ENCODE measurements around the gene CDK2.
"Not testable (repeated sequence)": the region's sequence is repeated elsewhere in the genome, so short reads cannot be mapped to it uniquely, and the experiment has no call there.

The CDK2 gene

DNA sequence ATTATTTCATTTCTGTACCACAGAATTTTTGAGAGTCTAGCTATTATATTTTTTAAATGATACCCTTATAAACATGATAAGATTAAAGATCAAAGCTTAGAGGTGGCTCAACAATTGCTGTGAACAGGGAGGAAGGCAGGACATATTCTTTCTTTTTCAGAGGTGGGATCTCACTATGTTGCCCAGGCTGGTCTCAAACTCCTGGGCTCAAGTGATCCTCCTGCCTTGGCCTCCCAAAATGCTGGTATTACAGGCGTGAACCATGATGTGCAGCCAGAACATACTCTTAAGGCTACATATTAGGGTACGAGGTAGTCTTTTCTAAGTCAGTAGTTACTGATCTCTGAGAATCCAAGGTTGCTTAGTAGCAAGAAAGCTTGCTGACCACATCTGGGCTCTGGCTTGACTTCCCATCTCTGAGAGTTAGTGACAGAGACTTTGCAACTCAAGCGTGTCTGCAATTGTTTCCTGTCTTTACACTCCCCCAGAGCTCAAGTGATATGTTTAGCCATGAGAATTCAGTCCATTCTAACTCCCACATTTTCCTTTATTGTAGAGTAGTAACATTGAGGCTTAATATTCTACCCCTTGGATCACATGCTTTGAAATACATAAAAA, 15.8 kb downstream of the CDK2 start:
- no peak for DNase-seq

DNA sequence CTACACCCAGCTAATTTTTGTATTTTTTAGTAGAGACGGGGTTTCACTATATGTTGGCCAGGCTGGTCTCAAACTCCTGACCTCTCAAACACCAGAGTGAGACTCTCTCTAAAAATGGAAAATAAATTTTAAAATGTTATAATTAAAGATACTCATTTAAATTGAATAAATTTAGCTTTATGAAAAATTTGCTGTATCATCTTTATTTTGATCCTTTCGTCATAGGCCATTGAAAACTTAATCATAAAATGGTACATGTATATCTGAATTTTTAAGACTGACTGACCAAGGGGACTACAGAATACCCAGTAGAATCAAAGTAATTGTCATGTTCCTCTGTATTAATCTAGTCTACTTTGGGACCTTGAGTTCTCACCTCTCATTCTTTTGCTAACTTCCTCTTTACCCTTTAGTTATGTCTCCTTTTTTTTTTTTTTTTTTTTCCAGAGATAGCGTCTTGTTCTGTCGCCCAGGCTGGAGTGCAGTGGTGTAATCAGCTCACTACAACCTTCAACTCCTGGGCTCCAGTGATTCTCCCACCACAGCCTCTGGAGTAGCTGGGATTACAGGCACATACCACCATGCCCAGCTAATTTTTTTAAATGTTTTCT, 16.7 kb downstream of the CDK2 start:
- DNase-seq, result no peak

DNA sequence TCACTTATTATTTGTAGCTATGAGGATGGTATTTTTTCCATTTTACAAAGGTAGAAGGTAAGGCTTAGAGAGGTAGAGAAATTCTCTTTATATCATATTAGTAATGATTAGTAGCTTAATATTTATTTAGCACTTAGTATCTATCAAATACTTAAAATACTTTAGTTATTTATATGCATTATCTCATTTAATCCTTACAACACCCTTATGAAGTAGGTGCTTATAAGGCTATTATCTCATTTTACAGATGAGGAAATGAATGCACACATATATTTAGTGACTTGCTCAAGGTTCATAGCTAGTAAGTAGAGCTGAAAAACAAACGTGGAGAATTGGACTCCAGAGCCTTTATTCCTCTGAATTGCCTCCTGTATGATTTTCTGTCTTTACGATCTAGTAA, 18.2 kb downstream of the CDK2 start:
- no peak for DNase-seq

DNA sequence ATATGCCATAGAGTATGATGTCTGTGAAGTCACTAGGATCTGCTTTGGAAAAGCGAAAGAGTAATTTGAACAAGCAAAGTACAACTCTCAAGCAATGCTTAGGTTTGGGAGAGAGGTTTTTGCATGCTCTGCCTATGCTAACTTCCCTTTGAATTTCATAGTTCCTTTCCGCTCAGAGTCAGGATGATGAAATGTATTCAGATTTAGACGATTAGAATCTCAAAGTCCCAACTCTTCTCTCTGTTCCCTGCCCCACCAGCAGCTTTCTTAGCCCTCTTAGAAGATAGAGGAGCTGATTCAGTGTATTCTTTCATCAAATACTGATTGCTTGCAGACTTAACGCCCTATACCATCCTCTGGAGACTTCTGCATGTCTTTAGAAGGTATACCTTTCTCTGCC, 18.7 kb downstream of the CDK2 start:
- no peak for DNase-seq

DNA sequence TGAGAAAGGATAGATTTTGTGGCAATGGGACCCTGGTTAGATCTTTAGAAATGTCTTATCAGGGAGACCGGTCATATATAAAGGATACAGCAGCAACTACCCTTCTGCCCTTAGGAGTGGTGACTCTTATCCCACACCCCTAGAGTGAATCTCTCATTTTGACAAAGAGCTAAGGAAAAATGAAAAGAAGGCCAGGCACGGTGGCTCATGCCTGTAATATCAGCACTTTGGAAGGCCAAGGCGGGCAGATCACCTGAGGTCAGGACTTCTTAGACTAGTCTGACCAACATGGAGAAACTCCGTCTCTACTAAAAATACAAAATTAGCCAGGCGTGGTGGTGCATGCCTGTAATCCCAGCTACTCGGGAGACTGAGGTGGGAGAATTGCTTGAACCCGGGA, 19.3 kb downstream of the CDK2 start:
- not testable (repeated sequence) for DNase-seq

DNA sequence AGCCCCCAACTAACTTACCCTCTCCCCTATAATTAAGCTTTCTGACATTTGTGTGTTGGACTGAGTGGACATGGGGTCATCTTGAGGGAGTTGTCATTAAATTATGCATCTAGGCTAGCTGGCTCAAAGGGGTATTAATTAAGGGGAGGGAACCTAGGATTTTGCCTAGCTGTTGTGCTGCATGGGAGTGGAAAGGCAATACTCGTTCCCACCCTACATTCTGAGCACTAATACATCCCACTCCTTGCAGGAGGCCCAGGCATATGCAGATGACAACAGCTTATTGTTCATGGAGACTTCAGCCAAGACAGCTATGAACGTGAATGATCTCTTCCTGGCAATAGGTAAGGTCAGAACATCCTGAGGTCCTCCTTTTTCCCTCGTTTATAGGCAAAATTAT, 24.5 kb downstream of the CDK2 start:
- DNase-seq, result no peak

DNA sequence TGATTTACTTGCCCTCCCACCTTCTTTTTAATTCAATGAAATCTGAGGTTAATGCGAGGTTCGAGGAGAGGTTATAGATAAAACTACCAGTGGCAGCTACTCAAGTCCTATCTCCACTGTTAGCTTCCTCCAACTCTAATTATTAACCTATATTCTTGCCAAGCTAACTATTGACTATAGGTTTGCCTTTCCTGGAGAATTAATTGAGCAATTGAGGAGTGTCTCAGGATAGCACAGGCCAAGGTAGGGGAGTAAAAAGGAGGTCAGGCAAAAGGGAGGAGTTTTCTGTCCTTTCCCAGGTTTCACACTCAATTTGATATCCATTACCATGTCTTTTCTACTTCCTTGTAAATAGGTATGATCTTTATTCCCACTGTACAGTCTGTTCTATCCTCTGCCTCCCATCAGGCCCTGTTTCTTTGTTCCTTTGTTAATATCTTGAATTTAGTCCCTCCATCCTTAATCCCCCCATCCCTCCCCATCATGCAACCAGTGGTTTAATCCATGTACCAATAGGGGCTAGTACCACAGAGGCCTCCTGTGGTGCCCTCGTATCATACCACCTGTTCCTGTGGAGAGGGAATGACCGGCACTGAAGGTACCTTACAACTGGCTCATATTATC, 26.7 kb downstream of the CDK2 start:
- DNase-seq, result no peak

DNA sequence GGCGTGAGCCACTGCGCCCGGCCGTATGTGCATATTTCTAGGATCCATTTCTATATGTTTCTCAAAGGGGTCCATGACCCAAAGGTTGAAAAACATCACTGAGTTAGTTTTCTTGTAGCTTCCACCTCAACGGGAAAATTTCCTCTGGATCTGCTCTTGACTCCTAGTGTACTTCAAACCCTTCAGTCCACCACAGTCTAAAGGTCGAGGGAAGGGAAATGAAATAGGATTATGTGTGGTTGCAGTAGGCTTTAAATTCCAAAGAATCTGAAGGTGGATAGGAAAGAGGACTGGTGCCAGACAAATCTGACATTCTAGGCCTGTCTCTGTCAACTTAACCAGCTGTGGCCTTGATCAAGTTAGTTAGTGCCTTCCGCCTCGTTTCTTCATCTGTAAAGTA, 28.7 kb downstream of the CDK2 start:
- no peak for DNase-seq

DNA sequence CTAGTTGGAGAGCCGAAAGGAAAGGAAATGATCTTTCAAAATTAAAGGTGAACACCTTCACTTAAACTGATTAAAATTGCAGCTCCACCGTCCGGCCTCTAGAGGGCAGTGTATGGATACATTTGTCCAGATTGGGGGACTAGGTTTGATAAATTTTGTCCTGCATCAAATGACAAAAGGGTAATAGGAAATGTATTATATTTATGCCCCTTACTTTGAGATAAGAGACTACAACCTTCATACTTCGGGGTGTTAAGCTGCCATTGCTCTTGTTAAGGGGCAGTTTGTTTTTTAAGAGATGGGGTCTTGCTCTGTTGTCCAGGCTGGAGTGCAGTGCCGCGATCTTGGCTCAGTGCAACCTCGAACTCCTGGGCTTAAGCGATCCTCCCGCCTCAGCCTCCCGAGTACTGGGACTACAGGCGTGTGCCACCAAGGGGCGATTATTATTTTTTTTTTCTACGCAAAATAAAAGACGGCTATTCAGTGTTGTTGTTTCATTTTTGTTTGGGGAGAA, 29.6 kb downstream of the CDK2 start:
- peak; percentile 27 for DNase-seq

DNA sequence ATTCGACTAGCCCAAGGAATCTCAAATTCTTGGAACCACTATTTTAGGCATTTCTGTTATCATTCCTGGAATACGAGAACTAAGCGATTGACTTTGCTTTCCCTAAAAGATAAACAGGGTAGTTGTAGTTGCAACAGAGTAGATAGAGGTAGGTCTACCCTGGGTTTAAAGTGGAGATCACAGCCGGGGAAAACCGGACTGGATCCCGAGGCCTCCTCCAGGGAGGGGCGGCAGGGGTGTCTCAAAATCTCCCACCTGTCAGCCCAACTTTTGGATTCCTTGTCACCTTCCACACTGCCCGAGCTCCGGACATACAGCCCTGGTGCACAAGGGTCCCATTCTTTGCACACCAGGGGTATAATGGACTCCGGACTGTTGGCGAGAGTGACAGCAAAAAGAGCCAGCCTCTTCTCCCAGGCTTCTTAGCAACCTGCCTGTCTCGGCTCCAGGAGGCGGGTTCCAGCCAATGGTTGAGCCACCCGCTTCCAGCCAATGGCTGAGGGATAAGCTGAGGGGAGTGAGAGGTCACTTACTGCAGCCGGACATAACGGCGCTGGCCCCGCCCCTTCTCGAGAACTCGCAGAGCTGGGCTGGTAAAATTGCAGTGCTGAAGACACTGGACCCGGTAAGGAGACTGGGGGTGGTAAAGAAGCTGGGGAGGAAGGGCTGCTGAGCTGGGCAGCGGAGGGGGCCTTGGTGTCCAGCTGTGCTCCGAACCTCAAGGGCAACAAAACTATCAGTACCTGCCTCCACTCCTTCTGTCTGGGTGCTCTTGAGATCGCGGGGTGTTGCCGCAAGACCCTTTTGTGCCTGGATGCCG, 30.3 kb downstream of the CDK2 start, which contains the start of gene SUOX:
SUOX (plus strand) TSS at position 562 of the 820 bp plus-strand sequence. CDS start 4,946 bp downstream, outside the sequence.
- DNase-seq, result peak; percentile 61

DNA sequence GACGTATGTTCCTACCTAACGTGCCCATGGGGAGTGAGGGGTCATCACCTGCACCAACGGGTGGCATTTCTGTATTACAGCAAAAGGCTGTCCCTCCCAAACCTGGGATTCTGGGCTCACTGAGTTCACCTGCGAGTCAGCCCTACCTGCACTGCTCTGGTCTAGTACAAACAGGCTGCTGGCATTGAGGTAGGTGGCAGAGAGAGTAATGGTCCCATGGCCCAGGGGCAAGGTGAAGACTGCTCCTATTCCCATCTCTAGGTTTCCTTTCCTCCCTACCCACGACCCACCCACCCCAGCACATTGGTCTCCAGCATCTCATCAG, 30.9 kb downstream of the CDK2 start:
- no peak for DNase-seq

DNA sequence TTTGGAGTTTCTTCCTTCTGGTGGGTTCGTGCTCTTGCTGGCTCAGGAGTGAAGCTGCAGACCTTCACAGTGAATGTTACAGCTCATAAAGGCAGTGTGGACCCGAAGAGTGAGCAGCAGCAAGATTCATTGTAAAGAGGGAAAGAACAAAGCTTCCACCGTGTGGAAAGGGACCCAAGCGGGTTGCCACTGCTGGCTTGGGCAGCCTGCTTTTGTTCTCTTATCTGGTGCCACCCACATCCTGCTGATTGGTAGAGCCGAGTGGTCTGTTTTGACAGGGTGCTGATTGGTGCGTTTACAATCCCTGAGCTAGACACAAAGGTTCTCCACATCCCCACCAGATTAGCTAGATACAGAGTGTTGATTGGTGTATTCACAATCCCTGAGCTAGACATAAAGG, 32.9 kb downstream of the CDK2 start:
- not testable (repeated sequence) for DNase-seq

DNA sequence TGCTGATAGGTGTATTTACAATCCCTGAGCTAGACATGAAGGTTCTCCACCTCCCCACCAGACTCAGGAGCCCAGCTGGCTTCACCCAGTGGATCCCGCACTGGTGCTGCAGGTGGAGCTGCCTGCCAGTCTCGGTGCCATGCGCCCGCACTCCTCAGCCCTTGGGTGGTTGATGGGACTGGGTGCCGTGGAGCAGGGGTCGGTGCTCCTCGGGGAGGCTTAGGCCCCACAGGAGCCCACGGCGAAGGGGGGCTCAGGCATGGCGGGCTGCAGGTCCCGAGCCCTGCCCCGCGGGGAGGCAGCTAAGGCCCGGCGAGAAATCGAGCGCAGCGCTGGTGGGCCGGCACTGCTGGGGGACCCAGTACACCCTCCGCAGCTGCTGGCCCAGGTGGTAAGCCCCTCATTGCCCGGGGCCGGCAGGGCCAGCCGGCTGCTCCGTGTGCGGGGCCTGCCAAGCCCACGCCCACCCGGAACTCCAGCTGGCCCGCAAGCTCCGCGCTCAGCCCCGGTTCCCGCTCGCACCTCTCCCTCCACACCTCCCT, 33.4 kb downstream of the CDK2 start:
- not testable (repeated sequence) for DNase-seq

DNA sequence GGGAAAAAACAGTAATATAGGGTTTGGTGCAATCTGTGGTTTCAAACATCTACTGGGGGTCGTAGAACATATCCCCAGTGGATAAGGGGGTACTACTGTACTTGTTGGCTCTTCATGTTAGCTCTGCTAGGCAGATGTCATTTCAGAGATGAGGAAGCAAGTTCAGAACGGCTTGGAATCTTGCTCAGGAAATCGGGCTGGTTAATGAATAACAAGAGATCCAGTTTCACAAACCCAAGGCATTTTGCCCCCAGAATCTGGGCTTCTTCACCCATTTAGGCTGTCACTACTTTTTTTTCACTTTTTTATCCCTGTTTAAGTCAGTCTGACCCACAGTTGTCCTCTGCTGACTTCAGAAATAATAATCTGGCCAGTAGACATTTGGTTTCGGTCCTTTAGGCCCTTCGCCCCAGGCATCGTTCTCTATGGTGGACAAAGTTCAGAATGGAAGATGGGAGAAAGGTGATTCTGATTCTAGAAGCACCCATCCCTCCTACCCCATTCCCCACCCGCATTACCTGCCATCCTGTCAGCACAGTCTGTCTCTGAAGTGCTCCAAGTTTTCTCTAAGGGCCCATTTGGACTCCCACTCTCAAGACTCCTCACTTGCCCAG, 35.0 kb downstream of the CDK2 start:
- no peak for DNase-seq

DNA sequence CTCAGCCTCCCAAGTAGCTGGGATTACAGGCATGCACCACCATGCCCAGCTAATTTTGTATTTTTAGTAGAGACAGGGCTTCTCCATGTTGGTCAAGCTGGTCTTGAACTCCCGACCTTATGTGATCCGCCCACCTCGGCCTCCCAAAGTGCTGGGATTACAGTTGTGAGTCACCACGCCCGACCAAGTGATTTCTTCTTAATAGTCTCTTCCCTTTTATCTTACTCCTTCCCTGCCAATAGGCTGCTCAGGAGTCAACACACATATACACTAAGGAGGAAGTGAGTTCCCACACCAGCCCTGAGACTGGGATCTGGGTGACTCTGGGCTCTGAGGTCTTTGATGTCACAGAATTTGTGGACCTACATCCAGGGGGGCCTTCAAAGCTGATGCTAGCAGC, 36.7 kb downstream of the CDK2 start:
- DNase-seq, result not testable (repeated sequence)

DNA sequence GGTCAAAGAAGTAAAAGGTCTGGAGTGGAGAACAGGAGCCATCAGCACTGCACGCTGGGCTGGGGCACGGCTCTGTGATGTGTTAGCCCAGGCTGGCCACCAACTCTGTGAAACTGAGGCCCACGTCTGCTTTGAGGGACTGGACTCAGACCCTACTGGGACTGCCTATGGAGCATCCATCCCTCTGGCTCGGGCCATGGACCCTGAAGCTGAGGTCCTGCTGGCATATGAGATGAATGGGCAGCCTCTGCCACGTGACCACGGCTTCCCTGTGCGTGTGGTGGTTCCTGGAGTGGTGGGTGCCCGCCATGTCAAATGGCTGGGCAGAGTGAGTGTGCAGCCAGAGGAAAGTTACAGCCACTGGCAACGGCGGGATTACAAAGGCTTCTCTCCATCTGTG, 37.6 kb downstream of the CDK2 start:
- no peak for DNase-seq

DNA sequence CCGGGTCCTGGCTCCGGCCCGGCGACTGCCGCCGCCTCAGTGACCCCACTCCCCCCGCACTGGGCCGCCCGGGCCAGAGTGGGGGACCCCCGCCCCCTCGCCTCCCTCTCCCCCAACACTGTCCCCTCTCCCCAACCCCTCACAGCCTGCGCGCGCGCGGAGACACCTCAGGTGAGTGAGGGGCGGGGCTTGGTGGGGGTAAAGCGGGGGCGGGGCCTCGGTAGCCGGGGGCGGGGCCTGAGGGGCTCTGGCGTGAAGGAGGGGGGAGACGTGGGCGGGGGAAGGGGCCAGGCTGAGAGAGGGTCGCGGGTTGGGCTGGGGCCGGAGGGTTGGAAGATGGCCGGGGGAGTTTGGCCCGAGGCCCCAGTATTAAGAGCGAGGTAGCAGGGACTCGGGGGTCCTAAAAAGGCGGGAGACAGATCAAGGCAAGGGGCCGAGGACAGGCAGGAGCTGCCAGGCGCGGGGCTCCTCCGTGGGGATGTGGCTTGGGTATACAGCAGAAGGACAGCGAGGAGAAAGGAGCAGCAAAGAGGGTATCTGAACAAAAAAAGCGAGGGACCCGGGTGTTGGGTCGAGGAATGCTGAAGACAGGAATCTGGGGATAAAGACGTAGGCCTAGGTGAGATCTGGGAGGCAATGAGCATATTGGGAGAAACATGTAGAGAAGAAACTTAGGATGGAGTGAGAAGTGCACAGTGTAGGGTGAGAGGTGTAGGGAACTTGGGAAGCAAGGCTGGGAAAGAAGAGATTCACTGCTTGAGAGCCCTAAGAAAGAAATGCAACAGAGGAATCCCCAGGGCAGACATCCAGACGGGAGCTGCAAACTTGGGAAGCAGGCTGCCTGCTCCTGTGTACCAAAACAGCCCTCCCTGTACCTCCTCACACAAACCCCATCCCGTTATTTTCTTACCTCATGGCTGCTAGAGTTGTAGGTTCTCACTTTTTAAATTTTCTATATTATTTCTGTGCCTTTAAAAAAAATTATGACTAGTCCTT, 41.2 kb downstream of the CDK2 start:
- no peak for DNase-seq

DNA sequence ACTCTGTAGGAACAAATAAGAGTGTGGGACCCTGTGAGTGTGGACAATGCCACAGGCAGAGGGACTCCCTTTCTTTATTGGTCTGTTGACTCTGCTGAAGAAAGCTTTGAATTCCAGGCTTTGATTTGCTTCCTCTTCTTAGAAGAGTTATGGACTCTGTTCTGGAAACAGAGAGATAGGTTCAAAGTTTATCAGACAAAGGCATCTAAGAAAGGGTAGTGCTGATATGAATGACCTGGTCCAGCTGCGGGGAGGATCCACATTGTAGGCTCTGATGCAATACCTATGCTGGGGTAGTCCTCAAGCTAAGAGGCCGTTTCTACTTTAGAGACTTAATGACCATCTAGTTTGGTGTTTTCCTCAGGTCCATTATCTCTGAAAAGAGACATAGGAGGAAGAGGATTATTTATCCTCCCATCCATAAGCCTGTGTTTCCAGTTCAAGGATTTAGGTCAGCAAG, 43.5 kb downstream of the CDK2 start:
- DNase-seq, result no peak

DNA sequence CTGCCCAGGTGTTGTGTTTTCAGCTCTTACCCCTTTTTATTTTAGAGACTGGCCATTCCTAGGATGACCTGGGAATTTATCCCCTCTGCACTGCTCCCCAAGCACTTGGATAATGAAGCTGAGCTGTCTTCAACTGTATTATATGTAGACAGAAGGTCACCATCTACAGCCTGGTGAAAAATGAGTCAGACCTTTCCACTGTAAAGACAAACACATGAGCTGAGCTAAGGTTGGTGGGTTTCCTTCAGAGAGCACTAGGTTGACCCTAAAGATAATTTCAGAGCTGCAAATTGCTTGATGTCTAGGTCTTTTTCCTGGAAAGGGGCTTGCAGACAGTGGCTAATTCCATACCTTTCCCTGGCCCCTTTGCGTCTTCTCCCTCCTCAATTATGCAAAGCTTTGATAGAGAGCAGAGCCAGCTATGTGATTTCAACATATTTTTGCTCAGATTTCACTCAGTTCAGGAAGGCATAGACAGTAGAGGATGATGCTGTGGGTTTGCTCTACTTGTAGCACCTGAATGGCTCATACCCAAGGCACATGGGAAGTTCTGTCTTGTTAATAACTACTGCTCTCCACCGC, 45.0 kb downstream of the CDK2 start:
- DNase-seq, result no peak

DNA sequence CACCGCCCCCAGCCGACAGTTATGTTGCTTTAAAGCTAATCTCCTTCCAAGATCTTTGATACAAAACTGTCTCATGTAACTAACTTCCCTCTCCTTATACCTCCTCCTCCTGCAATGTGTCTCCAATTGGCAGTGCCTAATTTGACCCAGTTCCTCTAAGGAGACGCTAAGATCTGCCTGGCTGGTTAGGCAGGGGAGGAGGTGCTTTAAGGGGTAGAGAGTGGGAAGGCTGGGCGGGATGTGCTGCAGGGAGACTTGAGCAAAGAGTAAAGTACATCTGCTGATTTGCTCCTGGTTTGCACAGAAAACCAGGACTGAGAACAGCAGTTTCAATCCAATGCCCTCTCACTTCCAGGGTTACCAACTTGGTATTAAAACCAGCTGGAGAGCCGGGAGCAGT, 46.9 kb downstream of the CDK2 start:
- DNase-seq, result no peak

DNA sequence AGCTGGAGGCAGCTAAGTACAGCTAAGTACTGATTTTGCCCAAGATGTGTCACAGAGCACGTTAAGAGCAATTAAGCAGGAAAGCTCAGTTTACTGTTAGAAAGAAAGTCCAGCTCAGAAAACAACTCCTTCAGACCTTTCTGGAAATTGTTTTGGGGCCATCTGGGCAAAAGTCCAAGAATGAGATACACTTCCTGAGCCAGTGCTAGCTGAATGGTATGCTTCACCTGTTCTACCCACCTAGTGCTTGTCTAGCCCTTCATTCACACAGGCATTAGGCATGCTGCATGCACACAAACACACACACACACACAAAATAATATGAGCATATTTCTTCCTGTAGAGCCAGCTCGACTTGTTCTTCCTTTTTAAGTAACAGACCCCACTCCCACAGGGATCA, 47.6 kb downstream of the CDK2 start:
- no peak for DNase-seq
